SKM-1 (cell line): ENCODE data around the gene PCARE.
A peak's percentile ranks its signal among the peaks of the same experiment; 100 is the strongest.
"Not testable (repeated sequence)": the region's sequence is repeated elsewhere in the genome, so short reads cannot be mapped to it uniquely, and the experiment has no call there.

Experiments
- DNase-seq: peaks from one replicate; lab custom pipeline; 2025; ENCODE audit not compliant: unreplicated experiment; lab: John Stamatoyannopoulos, UW

The PCARE gene

GRCh38 chr2:29097569-29097968 is 23.2 kb upstream of the PCARE start:
- DNase-seq, result no peak

GRCh38 chr2:29096969-29097368 is 22.6 kb upstream of the PCARE start:
- DNase-seq, result no peak

- DNase-seq, result not testable (repeated sequence)
Observed at GRCh38 chr2:29090311-29090710, 16.0 kb upstream of the PCARE start.

GRCh38 chr2:29084554-29084953 is 10.2 kb upstream of the PCARE start:
- DNase-seq, result no peak

- no peak for DNase-seq
Observed at GRCh38 chr2:29082804-29083495, 8.6 kb upstream of the PCARE start.

- DNase-seq, result peak; percentile 60
Observed at GRCh38 chr2:29080886-29081743, 6.8 kb upstream of the PCARE start.

GRCh38 chr2:29079887-29080286 is 5.6 kb upstream of the PCARE start:
- DNase-seq, result no peak

- no peak for DNase-seq
Observed at GRCh38 chr2:29075894-29076705, 1.8 kb upstream of the PCARE start.

- DNase-seq, result no peak
Observed at GRCh38 chr2:29073933-29074332, 390 bp downstream of the PCARE start.

- no peak for DNase-seq
Observed at GRCh38 chr2:29072971-29073725, 1.2 kb downstream of the PCARE start.

GRCh38 chr2:29072251-29072650 is 2.1 kb downstream of the PCARE start:
- DNase-seq, result no peak

- DNase-seq, result no peak
Observed at GRCh38 chr2:29071032-29071975, 3.0 kb downstream of the PCARE start.

GRCh38 chr2:29070526-29070925 is 3.8 kb downstream of the PCARE start:
- no peak for DNase-seq

- DNase-seq, result no peak
Observed at GRCh38 chr2:29068513-29068912, 5.8 kb downstream of the PCARE start.

- DNase-seq, result no peak
Observed at GRCh38 chr2:29066997-29067605, 7.2 kb downstream of the PCARE start.

GRCh38 chr2:29066271-29066860 is 8.0 kb downstream of the PCARE start:
- DNase-seq, result no peak

- no peak for DNase-seq
Observed at GRCh38 chr2:29065068-29065811, 9.1 kb downstream of the PCARE start.

GRCh38 chr2:29064746-29065067 is 9.6 kb downstream of the PCARE start:
- no peak for DNase-seq
